ENCODE measurements around the gene SHROOM1. TPM values are rescaled to one million over a fixed set of nuclear protein-coding genes. Genes with fewer than 3 reads are reported as not detected.

SHROOM1 gene
- total and polyA plus RNA-seq, 2 donors (not counting 1 experiment from before 2014, with no cell fraction given): 1.3 to 2.3 TPM

DNA sequence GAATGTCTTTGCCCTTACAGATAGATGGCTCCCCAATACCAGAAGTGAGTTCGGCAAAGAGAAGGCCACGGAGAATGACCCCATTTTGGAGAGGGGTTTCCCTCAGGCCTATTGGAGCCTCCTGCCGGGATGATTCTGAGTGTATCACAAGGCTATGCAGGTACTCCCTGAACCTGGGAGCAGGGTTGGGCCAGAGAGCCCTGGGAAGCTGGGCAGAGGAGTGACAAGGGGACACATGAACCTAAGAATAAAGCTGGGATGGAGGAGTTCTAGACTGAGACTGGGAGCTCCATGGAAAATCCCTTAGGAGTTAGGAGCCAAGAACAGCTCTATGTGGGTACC, 43.5 kb upstream of the SHROOM1 start:
- H3K4me1 ChIP-seq (ENCODE audit: control insufficient read depth in 2 of 2, insufficient read depth in 2 of 2, low read length in 2 of 2): no peaks in the 10 kb centered on the region
- H3K4me3 Mint-ChIP-seq: no peak overlapping the region
- no peak overlapping the region for H3K9ac ChIP-seq (ENCODE audit: low read length)
- no peaks in the 10 kb centered on the region for H3K27me3 Mint-ChIP-seq
- intact Hi-C loops (cut with micrococcal nuclease): no loop called here
- POLR2A ChIA-PET: no interaction called here
- no peak overlapping the region for H3K4me2 ChIP-seq (replicated peaks; ENCODE audit: low read depth, low read length, poor library complexity, severe bottlenecking)
- DNase-seq (no peak), ATAC-seq (ENCODE audit: low read depth) (no peak)
- H2AFZ ChIP-seq (ENCODE audit: insufficient read depth, low read depth, low read length, poor library complexity, severe bottlenecking): no peak overlapping the region
- no peaks in the 10 kb centered on the region for H3K9me3 Mint-ChIP-seq (ENCODE audit: insufficient read depth)
- no peaks in the 10 kb centered on the region for H3K79me2 ChIP-seq (ENCODE audit: control insufficient read depth, insufficient read depth, low read length)
- 100% methylated on average over 3 of the region's 3 CpGs for WGBS (ENCODE audit: insufficient coverage)
- no peak overlapping the region for H3K27ac Mint-ChIP-seq
- CTCF ChIA-PET: interaction anchor here (1.5 to 1.6 kb wide), 2 partner anchors 9 to 373 kb away, joined by 4 read pairs; no protein-coding TSS in a partner anchor
- H4K20me1 ChIP-seq (ENCODE audit: control insufficient read depth, insufficient read depth, low read length, poor library complexity, severe bottlenecking): no peaks in the 10 kb centered on the region
- H3K36me3 ChIP-seq (replicated peaks in 1 of 2; ENCODE audit: control extremely low read depth in 1 of 2, control insufficient read depth in 1 of 2, extremely low read depth in 1 of 2, insufficient read depth in 2 of 2, low read length in 1 of 2): peaks cover 0 to 30% of the 10 kb centered on the region in 2 experiments
- H3K27ac ChIP-seq (ENCODE audit: low read length in 2 of 2): no peak overlapping the region
- no peaks in the 10 kb centered on the region for H3K4me1 Mint-ChIP-seq
- TF ChIP-seq, protein P1, sequence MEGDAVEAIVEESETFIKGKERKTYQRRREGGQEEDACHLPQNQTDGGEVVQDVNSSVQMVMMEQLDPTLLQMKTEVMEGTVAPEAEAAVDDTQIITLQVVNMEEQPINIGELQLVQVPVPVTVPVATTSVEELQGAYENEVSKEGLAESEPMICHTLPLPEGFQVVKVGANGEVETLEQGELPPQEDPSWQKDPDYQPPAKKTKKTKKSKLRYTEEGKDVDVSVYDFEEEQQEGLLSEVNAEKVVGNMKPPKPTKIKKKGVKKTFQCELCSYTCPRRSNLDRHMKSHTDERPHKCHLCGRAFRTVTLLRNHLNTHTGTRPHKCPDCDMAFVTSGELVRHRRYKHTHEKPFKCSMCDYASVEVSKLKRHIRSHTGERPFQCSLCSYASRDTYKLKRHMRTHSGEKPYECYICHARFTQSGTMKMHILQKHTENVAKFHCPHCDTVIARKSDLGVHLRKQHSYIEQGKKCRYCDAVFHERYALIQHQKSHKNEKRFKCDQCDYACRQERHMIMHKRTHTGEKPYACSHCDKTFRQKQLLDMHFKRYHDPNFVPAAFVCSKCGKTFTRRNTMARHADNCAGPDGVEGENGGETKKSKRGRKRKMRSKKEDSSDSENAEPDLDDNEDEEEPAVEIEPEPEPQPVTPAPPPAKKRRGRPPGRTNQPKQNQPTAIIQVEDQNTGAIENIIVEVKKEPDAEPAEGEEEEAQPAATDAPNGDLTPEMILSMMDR (IDR thresholded peaks at IDR 0.05): no peak
- no peak for TF ChIP-seq EZH2 (IDR thresholded peaks at IDR 0.05; ENCODE audit: borderline replicate concordance, insufficient read depth, low read depth, low read length, poor library complexity, severe bottlenecking)
- H3K4me3 ChIP-seq (ENCODE audit: control extremely low read depth in 1 of 5, extremely low read depth in 1 of 5, insufficient read depth in 1 of 5, low read depth in 2 of 5, low read length in 4 of 5): no peak overlapping the region
- no peaks in the 10 kb centered on the region for H3K27me3 ChIP-seq (replicated peaks in 1 of 4; ENCODE audit: control extremely low read depth in 1 of 4, control insufficient read depth in 3 of 4, insufficient read depth in 4 of 4, low read length in 3 of 4)
- H3K9me3 ChIP-seq (ENCODE audit: control extremely low read depth in 1 of 3, control insufficient read depth in 2 of 3, insufficient read depth in 1 of 3, low read length in 2 of 3): no peaks in the 10 kb centered on the region

DNA sequence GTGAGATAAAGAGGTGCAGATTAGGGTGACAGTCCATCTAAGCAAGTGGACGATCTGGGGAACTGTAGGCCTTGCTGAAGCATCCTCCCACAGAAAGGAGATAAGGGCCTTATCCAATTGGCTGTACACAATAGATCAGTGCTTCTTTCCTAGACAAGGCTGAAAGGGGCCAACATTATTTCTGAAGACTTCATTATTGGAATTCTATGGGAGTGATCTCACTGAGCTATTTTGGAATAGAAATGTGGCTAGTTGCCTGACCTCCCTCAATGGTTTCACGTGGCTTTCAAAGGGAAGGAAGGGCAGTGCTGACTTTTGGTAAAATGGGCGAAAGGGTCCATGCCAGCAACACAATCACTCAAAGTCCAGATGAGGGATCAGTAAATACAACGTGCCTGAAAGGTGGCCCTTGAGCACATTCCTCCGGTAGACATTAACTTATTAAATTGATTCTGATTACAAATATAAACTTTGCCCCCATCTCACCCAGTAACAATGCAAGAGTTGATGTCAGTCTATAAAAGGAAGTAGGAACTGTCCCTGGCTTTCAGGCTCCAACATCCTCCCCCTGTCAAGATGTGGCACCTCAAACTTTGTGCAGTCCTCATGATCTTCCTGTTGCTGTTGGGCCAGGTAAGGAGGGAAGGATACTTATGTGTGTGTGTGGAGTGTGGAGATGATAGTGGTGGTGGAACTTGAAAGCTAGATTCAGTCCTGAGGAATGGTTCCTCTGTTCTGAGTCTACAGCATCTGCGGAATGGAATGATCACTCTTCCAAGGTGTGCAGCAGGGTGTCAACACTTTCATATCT, 42.9 kb upstream of the SHROOM1 start, which contains the start of gene LEAP2:
TSS of gene LEAP2 (plus strand) at position 550 of the 811 bp plus-strand sequence. CDS start at position 577, 27 bp downstream.
- H4K20me1 ChIP-seq (ENCODE audit: control insufficient read depth, insufficient read depth, low read length, poor library complexity, severe bottlenecking): no peaks in the 10 kb centered on the region
- Mint-ChIP-seq H3K9me3 (ENCODE audit: insufficient read depth) (no peaks in the 10 kb centered on the region), H3K4me1 (peaks cover under 1% of the 10 kb centered on the region), H3K27ac (no peak within 1 kb of the TSS), H3K4me3 (no peak within 1 kb of the TSS), H3K27me3 (no peaks in the 10 kb centered on the region)
- TF ChIP-seq EZH2 (IDR thresholded peaks at IDR 0.05; ENCODE audit: borderline replicate concordance, insufficient read depth, low read depth, low read length, poor library complexity, severe bottlenecking): no peak
- TF ChIP-seq, protein P1 (IDR thresholded peaks at IDR 0.05): no peak
- ChIA-PET CTCF (interaction anchor here (1.5 to 1.6 kb wide), 3 partner anchors 10 to 373 kb away, joined by 4 to 9 read pairs (median 4); no protein-coding TSS in a partner anchor), POLR2A (no interaction called here)
- H3K27me3 ChIP-seq (replicated peaks in 1 of 4; ENCODE audit: control extremely low read depth in 1 of 4, control insufficient read depth in 3 of 4, insufficient read depth in 4 of 4, low read length in 3 of 4): no peaks in the 10 kb centered on the region
- no peak within 1 kb of the TSS for H3K9ac ChIP-seq (ENCODE audit: low read length)
- no peak within 1 kb of the TSS for H3K4me3 ChIP-seq (ENCODE audit: control extremely low read depth in 1 of 5, extremely low read depth in 1 of 5, insufficient read depth in 1 of 5, low read depth in 2 of 5, low read length in 4 of 5)
- H3K4me2 ChIP-seq (replicated peaks; ENCODE audit: low read depth, low read length, poor library complexity, severe bottlenecking): no peak within 1 kb of the TSS
- DNase-seq: no peak
- intact Hi-C loops (cut with micrococcal nuclease): no loop called here
- no peak for ATAC-seq (ENCODE audit: low read depth)
- no peaks in the 10 kb centered on the region for H3K79me2 ChIP-seq (ENCODE audit: control insufficient read depth, insufficient read depth, low read length)
- no peaks in the 10 kb centered on the region for H3K4me1 ChIP-seq (ENCODE audit: control insufficient read depth in 2 of 2, insufficient read depth in 2 of 2, low read length in 2 of 2)
- H3K9me3 ChIP-seq (ENCODE audit: control extremely low read depth in 1 of 3, control insufficient read depth in 2 of 3, insufficient read depth in 1 of 3, low read length in 2 of 3): no peaks in the 10 kb centered on the region
- no peak within 1 kb of the TSS for H3K27ac ChIP-seq (ENCODE audit: low read length in 2 of 2)
- 100% methylated on average over 1 of the region's 6 CpGs for WGBS (ENCODE audit: insufficient coverage)
- H2AFZ ChIP-seq (ENCODE audit: insufficient read depth, low read depth, low read length, poor library complexity, severe bottlenecking): no peak within 1 kb of the TSS
- peaks cover 0 to 28% of the 10 kb centered on the region in 2 experiments for H3K36me3 ChIP-seq (replicated peaks in 1 of 2; ENCODE audit: control extremely low read depth in 1 of 2, control insufficient read depth in 1 of 2, extremely low read depth in 1 of 2, insufficient read depth in 2 of 2, low read length in 1 of 2)

All from B cell (primary cell).